GM18526 (cell line): ENCODE data around the gene ANGPTL7.

Source experiments
- POLR2A ChIP-seq: IDR thresholded peaks from 3 replicates; pipeline ENCODE4 v1.6.1; 2011; ENCODE audit not compliant: insufficient read length; ENCODE audit errors: extremely low read depth

ANGPTL7 gene

DNA sequence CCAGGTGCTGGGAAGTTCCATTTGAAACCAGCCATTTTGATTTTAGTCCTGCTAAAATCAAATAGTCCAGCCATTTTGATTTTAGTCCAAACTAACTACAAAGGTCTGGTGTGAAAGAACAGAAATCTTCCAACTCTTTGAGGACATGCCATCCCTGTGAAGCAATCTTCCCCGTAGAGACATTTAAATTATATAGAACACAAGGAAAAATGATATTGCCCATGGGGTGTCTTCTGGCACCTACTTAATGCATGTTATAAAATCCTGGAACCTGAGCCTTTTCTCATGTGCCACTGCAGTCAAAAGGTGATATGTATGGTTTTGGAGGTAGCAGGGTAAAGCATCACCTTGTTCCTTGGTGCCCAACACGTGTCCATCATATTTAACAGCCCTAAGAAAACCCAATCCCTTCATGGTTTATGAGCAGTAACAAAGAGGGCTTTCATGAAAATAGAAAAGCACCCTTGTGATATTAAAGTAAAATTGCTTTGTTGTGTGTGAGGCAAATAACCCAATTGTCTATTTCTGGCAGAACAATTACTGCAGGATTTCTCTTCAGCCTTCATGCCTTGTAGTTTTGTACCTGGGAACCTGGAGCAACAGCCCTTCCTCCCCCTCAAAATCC is 26.3 kb downstream of the ANGPTL7 start:
- no peak for TF ChIP-seq POLR2A

DNA sequence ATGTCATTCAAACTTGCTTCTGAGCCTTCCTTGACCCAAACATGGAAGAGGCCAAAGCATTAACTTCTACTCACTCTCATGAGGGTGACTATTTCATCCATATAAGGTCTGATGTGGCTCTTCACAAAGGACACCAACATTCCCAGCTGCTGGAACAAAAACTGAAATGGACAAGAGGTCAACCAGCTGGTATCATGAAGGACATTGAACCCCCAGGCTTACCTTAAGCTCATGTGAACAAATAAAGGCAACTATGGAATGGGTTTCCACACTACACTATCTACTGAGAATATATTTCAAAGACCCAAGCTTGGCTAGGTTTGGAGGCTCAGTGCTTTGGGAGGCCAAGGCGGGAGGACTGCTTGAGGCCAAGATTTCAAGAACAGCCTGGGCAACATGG is 26.9 kb downstream of the ANGPTL7 start:
- no peak for TF ChIP-seq POLR2A

DNA sequence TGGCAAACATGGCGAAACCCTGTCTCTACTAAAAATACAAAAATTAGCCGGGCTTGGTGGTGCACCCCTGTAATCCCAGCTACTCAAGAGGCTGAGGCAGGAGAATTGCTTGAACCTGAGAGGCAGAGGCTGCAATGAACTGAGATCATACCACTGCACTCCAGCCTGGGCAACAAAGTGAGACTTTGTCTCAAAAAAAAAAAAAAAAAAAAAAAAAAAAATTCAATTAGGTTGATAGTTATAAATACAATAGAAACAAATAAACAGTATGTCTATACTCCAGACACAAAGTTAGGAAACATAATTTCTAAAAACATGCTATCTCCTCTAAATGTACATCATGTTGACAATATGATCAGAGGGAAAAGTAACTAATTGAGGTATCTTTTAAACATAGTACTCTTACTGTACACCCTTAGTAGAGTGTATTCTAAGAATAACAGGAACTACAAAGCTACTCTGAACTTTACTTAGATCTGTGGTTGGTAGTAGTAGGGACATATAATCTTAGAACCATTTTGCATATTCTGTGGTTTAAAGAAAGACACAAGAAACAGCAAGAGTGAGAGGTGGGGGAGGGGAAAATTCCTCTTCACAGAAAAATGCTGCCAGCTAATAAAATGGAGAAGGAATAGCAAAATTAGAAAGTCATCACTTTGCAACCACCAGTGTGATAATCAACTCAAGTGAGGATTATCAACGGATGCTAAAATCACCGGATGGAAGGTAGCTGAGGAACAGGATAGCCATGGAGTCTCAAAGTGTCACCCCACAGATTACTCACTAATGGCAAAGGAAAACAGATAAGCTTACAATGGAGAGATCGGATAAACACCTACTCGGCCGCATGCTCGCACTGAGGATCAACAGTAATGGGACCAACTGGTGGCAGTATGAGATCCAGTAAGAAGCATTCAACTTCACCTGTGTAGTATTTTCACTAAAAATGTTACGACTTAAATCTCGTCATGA is 38.2 kb downstream of the ANGPTL7 start:
- no peak for TF ChIP-seq POLR2A

DNA sequence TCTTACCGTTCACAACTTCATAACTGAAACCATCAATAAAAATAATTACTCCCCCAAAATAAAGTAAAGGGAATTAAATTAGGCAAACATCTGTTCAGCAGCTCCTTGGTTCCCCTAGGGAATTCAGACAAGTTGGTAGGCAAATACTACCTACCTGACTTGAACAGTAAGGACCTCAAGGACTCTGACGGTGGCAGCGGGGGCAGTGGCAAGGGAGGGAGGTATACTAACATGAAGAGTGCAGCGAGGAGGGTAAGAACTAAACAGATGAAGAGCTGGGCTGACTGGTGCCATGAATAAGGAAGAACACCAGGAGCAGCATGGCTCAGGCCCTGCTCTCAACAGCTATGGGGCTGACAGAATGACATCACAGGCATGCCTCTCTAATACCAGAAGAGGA is 40.0 kb downstream of the ANGPTL7 start:
- no peak for TF ChIP-seq POLR2A

DNA sequence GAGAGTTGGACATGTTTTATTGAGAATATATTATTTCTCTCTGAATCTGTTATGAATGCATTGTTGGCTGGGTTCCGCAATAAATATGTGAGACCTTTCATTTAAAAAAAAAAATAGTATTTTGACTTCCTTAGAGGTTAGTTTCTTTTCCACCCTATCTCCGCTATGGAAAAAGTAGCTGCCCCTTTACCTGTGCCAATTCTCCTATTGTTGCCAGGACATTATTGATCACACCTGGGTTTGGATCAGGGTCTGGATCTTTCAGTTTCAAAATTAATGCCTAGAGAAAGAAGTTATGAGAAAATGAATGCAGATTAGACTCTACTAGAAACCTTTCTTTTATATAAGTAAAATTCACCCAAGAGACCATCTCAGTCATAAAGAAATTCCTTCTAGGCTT is 44.1 kb downstream of the ANGPTL7 start:
- TF ChIP-seq POLR2A = no peak

DNA sequence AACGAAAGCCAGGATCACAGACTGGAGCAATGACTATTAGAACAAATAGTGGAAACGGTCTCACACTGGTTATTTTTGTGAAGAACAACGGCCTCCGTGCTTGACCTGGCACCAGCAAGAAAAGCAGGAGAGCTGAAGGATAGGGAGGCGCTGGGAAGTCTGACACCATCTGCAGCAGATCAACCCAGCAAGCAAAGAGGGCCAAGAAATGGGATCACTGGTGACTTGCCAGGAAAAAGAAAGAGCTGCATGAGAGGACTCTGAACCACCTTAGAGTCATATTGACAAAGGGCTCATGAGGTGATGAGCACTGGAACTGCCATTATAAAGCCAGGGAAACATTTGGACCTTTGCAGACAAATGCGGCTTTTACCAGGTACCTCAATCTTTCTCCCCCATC is 48.2 kb downstream of the ANGPTL7 start:
- TF ChIP-seq POLR2A = no peak

DNA sequence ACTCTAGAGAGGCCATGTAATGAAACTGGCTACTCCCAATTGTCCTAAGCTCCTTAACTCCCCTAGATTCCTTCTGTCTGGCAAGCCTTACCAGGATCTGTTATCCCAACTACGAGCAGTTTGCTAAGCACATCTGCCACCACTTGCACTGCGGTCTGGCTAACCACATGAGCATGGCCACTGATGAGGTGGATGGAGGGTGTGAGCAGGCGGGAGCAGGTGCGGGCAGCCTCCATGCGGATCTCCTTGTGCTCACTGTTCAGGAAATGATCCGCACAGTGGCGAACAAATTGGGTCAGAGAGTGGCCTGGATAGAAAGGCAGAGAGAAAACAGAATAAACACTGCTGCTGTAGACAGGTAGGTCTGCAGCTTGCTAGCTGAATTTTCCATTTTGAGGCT is 49.2 kb downstream of the ANGPTL7 start:
- no peak for TF ChIP-seq POLR2A

DNA sequence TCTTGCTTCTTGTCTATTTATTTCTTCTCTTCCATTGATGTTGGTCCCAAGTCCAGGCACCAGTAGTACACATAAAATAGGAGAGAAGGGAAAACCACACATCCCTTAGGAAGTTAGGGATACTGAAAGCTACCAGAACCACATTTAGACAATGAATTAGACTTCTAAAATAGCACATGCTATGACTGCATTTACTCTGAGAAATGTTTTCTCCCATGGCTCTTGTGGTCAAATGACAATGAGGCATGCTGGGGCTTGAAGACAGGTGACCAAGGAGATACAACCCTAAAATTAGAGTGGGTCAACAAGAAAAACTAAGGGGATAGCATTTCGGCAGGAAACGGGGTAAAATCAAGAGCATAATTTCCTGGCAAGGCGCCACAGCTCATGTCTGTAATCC is 56.1 kb downstream of the ANGPTL7 start:
- TF ChIP-seq POLR2A = no peak
